GM12875 (cell line): ENCODE measurements around the gene FGF19.

Source experiments
- H3K4me3 ChIP-seq: one replicate; pipeline ENCODE4 v1.5.1; 2011; ENCODE audit warnings: low read depth, low read length, control low read depth
- CTCF ChIP-seq: IDR thresholded peaks from 2 replicates; pipeline ENCODE4 v1.5.1; 2011; ENCODE audit warnings: low read depth, mild to moderate bottlenecking, control low read depth, inconsistent platforms, low read length, moderate library complexity, borderline replicate concordance; ENCODE audit not compliant: insufficient read depth

Gene FGF19

GRCh38 chr11:69680688-69681087 is 23.1 kb downstream of the FGF19 start:
- H3K4me3 ChIP-seq, result no peak overlapping the region
- TF ChIP-seq CTCF, result no peak

- no peak overlapping the region for H3K4me3 ChIP-seq
- no peak for TF ChIP-seq CTCF
These were observed 26.1 kb downstream of the FGF19 start for GRCh38 chr11:69677749-69678148.

GRCh38 chr11:69674886-69675714 is 28.7 kb downstream of the FGF19 start, which contains the start of gene LTO1:
TSS of gene LTO1 (minus strand) at chr11:69675353. CDS start at chr11:69675239, 114 bp downstream.
- H3K4me3 ChIP-seq, result peak within 1 kb of the TSS; percentile 100
- no peak for TF ChIP-seq CTCF

GRCh38 chr11:69674267-69674885 is 29.4 kb downstream of the FGF19 start:
- TF ChIP-seq CTCF, result no peak
- peak overlapping the region; percentile 100 for H3K4me3 ChIP-seq

- no peak overlapping the region for H3K4me3 ChIP-seq
- no peak for TF ChIP-seq CTCF
These were observed 31.9 kb downstream of the FGF19 start for GRCh38 chr11:69671734-69672465.

GRCh38 chr11:69670158-69670845 is 33.5 kb downstream of the FGF19 start:
- TF ChIP-seq CTCF, result peak; percentile 92
- no peak overlapping the region for H3K4me3 ChIP-seq
